NCI-H748 (cell line): ENCODE results near the gene ANKFY1.
"Not testable (repeated sequence)": the region's sequence is repeated elsewhere in the genome, so short reads cannot be mapped to it uniquely, and the experiment has no call there.

ENCODE experiments used
- DNase-seq: peaks from one replicate; lab custom pipeline; 2025; ENCODE audit not compliant: unreplicated experiment; lab: John Stamatoyannopoulos, UW

ANKFY1 gene

GRCh38 chr17:4262703-4263102 is 1.1 kb downstream of the ANKFY1 start:
- DNase-seq = no peak

DNA sequence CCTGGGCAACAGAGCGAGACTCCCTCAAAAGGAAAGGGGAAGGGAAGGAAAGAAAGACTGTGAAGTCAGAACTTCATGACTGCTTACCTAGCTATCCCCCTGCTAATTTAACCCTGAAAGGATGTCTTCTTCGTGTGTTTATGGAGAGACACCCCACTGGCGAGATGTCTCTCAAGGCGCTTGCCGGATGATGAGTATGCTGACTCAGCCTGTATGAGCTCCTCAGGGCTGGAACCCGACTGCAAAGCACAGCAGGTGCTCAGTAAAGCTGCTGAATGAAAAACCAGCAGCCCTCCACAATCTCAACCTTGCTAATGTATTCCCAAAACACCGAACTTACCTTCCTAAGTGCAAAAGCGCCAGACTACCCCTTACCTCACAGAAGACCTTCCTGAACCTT is 2.3 kb downstream of the ANKFY1 start:
- no peak for DNase-seq

DNA sequence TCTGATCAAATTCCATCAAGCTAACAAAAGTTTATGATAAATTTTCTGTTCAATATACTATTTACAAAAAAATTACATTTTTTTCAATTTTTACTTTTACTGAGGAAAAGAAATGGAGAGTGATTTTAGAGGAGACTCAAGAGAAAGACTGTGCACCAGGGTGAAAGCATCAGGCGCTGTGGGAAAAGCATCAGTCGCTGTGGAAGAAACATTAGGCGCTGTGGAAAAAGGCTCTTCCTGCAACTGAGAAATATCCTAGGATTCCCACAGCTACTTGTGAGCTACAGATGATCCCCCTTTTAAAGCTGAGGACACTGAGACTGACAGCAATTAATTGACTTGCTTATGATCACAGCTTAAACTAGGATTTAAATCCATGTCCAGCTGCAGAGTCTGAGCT is 4.9 kb downstream of the ANKFY1 start:
- no peak for DNase-seq

GRCh38 chr17:4256952-4257351 is 6.8 kb downstream of the ANKFY1 start:
- no peak for DNase-seq

- DNase-seq = not testable (repeated sequence)
These were observed 8.5 kb downstream of the ANKFY1 start for GRCh38 chr17:4255271-4255670.

DNA sequence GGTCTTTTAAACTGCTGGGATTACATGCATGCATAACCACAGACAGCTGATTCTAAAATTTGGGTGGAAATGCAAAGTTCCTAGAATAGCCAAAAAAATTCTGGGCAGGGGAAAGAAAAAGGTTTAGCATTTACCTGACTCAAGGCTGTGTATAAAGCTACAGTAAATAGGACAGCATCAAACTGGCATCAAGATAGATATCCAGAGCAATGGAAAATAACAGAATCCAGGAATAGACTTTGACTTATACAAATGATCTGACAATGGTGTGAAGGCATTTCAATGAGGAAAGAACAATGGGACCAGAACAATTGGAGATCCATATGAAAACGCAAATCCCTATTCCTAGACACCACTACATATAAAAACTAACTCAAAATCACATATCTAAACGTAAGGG is 12.9 kb downstream of the ANKFY1 start:
- no peak for DNase-seq

GRCh38 chr17:4249452-4250029 is 14.2 kb downstream of the ANKFY1 start:
- DNase-seq = peak; percentile 21

DNA sequence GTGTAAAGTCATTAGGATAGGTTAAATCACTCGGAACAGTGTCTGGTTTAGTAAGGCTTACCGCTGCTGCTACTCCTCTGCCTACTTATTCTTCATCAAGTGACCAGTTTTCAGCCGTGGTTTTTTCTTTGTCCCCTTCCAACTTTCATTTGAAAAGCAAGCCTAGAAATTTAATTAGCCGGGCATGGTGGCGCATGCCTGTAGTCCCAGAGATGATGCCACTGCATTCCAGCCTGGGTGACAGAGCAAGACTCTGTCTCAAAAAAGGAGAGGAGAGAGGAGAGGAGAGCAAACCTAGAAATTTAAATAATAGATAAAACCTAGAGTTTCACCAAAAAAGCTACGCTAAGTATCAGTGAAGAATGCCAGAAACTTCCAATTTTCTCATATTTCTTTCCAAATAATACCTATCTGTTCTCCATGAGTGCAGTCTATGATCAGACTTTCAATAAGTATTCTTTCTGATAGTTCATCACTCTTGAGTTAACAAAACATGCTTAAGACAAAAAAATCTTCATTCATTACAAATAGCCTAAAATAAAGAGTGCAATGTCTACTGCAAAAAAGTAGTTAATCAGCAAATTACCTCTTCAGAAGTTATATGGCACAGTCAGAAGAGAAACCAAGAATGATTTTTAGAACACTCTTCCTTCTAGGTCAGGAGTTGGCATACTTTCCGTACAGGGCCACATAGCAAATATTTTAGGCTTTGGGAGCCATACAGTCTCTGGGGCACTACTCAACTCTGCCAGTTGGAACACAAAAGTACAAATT is 15.1 kb downstream of the ANKFY1 start:
- DNase-seq = no peak

DNA sequence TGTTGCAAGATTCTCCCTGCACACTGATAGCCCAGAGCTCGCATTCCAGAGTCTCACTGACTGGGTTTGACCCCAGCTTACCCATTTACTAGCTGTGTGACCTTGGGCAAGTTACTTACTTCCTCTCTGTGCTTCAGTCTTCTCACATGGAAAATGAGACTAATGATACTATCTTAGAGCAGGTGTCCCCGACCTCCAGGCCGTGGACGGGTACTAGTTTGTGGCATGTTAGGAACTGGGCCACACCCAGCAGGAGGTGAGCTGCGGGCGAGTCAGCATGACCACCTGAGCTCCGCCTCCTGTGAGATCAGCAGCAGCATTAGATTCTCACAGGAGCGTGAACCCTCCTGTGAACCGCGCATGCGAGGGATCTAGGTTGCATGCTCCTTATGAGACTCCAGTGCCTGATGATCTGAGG is 15.8 kb downstream of the ANKFY1 start:
- DNase-seq = no peak

DNA sequence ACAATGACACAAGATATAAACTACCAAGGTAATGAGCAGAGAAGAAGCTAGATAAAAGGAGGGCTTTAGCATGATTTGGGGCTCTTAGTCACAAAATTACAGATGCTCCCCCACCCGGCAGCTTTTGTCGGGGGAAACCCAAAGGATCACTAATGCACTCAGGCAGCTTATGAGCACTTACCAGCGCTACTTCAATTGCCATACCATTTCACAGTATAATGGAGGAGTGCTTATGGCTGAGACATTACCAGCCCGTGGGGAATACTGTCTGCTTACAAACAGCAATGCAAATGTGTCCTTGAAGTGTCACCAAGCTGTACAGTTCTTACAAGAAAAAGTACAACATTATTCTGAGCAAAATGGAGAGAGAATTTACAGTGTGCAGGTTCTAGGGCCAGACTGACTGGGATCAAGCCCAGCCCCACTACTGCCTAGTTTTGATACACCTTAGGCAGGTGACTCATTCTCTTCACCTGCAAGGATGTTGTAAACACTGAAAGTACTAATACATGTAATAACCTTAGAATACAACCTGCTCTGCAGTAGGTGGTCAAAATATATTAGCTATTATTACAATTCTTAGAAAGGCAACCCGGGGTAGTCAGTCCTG is 16.3 kb downstream of the ANKFY1 start:
- DNase-seq = no peak

DNA sequence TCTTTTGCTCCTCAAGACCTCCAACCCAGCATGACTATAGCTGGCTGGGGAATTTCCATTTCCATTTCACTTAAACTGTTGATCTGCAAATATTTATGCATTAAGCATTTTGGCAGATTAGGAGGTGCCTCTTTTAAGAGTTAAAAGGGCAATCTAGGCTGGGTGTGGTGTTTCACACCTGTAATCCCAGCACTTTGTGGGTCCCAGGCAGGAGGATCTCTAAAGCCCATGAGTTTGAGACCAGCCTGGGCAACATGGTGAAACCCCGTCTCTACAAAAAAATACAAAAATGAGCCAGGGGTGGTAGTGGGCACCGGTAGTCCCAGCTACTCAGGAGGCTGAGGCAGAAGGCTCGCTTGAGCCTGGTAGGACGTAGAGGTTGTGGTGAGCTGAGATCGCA is 17.1 kb downstream of the ANKFY1 start:
- no peak for DNase-seq

DNA sequence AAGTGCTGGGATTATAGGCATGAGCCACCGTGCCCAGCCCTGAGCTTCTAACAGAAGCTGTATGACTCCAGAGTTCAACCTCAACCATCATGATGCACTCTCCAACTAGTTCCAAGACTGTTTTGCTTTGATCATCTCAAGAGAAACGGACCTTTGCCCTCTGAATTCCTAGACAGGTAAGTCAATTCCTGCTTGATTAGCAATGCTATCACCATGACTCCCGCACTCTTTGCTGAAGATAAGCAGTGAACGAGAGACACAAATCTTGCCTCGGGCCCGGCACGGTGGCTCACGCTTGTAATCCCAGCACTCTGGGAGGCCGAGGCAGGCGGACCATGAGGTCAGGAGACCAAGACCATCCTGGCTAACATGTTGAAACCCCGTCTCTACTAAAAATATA is 22.2 kb downstream of the ANKFY1 start:
- DNase-seq = no peak

GRCh38 chr17:4236456-4236855 is 27.3 kb downstream of the ANKFY1 start:
- DNase-seq = no peak

DNA sequence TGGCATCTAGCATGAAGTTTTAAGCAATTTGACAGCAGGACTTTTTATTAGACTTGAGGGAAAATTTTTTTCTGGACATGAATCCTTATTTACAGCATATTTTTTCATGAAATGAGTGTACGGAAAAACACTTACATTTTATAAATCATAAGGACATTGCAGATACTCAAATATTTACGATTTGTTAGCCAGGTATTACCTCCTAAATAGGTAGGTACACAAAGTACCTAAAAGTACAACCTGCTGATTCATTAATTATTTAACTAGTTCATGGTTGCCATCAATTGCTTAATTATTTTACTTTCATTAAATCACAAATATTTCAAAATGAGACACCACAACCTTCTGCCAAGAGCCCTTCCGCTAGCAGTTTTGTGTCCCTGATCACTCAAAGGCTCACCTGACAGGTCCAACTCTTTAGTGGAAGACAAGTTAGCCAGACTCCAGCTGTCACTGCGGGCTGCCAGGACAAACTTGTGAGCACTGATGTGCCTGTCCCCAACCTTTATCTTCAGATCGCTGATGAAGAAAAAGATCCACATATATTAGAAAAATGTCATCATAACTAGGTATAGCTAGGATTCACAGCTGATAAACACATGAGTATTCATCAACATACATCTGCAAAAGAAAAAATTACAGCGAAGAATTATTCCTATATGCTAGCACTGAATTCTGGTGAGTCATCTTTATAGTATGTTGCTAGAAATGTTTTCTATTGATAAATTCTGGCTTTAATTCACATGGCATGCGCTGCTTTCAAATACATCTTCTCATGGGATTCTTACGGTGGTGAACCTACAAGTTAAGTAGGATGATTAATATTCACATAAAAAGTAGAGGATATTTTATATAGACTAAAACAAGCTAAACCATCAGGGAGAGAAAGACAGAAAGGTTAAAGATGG is 28.2 kb downstream of the ANKFY1 start:
- no peak for DNase-seq

GRCh38 chr17:4234401-4234800 is 29.4 kb downstream of the ANKFY1 start:
- no peak for DNase-seq

DNA sequence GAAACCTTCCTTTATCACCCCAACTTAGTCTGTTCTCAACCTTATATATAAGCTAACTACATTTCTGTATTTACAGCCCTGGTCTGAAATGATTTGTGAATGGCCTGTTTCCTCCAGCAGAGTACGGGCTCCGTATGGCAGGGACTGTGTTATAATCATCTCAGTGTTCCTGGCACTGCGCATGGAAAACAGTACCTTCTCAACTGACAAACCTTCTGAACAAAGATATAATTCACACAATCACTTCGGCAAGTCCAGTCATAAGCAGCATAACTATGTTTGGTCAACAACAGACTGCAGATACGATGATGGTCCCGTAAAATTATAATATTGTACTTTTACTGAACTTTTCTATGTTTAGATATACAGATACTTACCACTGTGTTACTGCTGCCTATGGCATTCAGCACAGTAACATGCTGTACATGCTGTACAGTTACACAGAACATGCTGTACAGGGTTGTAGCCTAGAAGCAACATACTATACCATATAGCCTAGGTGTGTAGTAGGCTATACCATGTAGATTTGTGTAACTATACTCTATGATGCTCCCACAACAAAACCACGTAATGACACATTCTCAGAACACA is 30.0 kb downstream of the ANKFY1 start:
- no peak for DNase-seq

- DNase-seq = no peak
These were observed 31.5 kb downstream of the ANKFY1 start for GRCh38 chr17:4232168-4232813.

DNA sequence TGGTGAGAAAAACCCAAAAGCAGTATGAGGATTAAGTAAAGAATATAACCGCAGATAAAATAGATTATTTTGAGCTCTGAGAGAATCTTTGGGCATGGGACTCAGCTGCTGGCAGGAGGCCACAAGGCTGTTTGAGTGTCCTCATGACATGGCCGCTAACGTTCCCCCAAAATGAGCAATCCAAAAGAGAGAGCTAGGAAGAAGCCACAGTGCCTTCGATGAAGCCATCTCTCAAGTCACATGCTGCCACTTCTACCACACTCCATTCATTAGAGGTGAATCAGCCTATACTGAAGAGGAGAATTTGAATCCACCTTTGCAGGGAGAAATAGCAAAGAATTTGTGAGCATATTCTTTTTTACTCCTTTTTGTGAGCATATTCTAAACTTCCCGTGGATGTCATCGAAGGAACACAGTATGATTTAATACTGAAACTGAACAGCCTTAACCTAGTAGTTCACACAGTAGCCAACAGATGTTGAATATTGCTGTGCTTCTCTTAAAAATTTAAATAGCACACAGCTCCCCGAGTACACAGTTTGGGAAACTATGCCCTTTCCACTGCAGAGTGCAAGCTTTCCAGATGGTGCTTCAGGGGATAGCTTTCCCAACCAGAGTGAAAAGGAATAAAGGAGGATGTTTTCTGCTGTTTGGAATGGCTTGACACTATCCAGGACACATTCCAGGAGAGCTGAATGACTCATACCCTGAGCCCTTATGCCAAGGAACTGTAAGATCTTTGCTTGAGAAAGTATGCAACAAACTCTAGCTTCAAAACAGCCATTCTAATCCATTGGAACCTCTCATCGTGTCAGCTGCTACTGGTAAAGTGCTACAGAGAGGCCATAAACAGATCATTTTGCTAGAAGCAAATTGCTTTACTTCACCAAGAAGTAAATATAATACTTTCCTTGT is 33.9 kb downstream of the ANKFY1 start:
- no peak for DNase-seq

DNA sequence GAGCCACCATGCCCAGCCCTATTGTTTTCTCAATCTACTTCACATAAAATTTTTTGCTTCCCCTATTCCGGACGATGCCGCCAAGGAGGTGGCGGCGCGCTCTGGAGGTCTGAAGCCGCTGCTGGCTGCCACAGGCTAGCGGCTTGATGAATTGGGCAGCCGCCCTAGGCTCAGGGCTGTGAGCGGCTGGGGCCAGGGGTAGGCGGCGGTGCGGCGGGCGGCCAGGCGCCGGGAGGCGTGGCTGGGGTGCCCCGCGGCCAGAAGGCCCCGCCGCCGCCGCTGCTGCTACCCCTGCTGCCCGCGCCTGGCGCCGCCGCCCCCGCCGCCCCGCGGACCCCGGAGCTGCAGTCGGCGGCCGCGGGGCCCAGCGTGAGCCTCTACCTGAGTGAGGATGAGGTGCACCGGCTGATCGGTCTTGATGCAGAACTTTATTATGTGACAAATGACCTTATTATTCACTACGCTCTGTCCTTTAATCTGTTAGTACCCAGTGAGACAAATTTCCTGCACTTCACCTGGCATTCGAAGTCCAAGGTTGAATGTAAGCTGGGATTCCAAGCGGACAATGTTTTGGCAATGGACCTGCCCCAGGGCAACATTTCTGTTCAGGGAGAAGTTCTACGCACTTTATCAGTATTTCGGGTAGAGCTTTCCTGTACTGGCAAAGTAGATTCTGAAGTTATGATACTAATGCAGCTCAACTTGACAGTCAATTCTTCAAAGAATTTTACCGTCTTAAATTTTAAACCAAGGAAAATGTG is 41.7 kb downstream of the ANKFY1 start:
- DNase-seq = no peak
